ENCODE measurements around the gene HK1. TPM values are rescaled to one million over a fixed set of nuclear protein-coding genes. Genes with fewer than 3 reads are reported as not detected.
A peak's percentile ranks its signal among the peaks of the same experiment; 100 is the strongest.
"Not testable (repeated sequence)": the region's sequence is repeated elsewhere in the genome, so short reads cannot be mapped to it uniquely, and the experiment has no call there.

The HK1 gene
- total and polyA plus RNA-seq, 2 donors: 37.5 to 130 TPM

DNA sequence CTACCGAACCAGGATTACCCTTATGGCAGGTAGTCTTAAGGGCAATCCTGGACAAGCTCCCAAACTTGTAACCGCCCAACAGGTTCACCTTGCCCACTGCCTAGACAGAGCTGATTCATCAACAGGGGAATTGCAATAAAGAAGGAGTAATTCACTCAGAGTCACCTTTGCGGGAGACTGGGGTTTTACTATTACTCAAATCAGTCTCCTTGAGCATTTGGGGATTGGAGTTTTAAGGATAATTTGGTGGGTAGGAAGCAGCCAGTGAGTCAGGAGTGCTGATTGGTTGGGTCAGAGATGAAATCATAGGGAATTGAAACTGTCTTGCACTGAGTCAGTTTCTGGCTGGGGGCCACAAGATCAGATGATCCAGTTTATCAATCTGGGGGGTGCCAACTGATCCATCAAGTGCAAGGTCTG, 25.3 kb downstream of the HK1 start:
- DNase-seq (ENCODE audit: extremely low spot score): no peak
- H3K36me3 ChIP-seq (ENCODE audit: insufficient read depth): no peaks in the 10 kb centered on the region
- H3K27ac ChIP-seq (ENCODE audit: low read depth): no peak overlapping the region
- no peaks in the 10 kb centered on the region for H3K4me1 ChIP-seq (ENCODE audit: insufficient read depth)
- no peak overlapping the region for H3K4me3 ChIP-seq (ENCODE audit: low read depth, low read length)
- WGBS: 95% methylated on average over 3 of the region's 3 CpGs

- DNase-seq (ENCODE audit: extremely low spot score): no peak
- Histone ChIP-seq H3K4me3 (ENCODE audit: low read depth, low read length) (no peak overlapping the region), H3K36me3 (ENCODE audit: insufficient read depth) (no peaks in the 10 kb centered on the region), H3K27ac (ENCODE audit: low read depth) (no peak overlapping the region), H3K4me1 (ENCODE audit: insufficient read depth) (no peaks in the 10 kb centered on the region)
- 98% methylated on average over 2 of the region's 2 CpGs for WGBS
These were observed 28.1 kb downstream of the HK1 start for GRCh38 chr10:69306421-69306820.

DNA sequence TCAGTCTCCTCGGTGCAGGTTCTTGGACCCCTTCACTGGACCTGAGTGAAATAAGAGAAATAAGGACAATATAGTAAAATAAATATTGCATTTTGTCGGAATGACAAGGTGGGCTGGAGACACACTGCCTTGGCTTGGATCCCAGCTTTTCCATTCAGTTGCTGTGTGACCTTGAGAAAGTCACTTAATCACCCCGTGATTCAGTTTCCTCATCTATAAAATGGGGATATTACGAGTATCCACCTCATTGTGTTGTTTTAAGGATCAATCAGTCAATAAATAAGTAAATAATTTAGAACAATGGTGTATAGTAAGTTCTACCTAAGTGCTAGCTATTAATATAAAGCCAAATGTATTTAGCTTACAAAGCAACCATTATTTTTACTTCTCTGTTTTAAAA, 29.1 kb downstream of the HK1 start:
- 87% methylated on average over 4 of the region's 4 CpGs for WGBS

GRCh38 chr10:69308304-69308703, 30.0 kb downstream of the HK1 start:
- DNase-seq (ENCODE audit: extremely low spot score); H3K4me3 ChIP-seq (ENCODE audit: low read depth, low read length); H3K27ac ChIP-seq (ENCODE audit: low read depth); H3K4me1 ChIP-seq (ENCODE audit: insufficient read depth); H3K36me3 ChIP-seq (ENCODE audit: insufficient read depth): not testable (repeated sequence)
- WGBS: 94% methylated on average over 10 of the region's 10 CpGs

More for the DNA sequence above, 29.1 kb downstream of the HK1 start:
- Histone ChIP-seq H3K27ac (ENCODE audit: low read depth) (no peak overlapping the region), H3K4me3 (ENCODE audit: low read depth, low read length) (no peak overlapping the region), H3K36me3 (ENCODE audit: insufficient read depth) (no peaks in the 10 kb centered on the region), H3K4me1 (ENCODE audit: insufficient read depth) (no peaks in the 10 kb centered on the region)
- DNase-seq (ENCODE audit: extremely low spot score): no peak

- Histone ChIP-seq H3K4me1 (ENCODE audit: insufficient read depth) (no peaks in the 10 kb centered on the region), H3K36me3 (ENCODE audit: insufficient read depth) (no peaks in the 10 kb centered on the region), H3K4me3 (ENCODE audit: low read depth, low read length) (no peak overlapping the region), H3K27ac (ENCODE audit: low read depth) (no peak overlapping the region)
- DNase-seq (ENCODE audit: extremely low spot score): no peak
- 36% methylated on average over 4 of the region's 4 CpGs for WGBS
These were observed 33.0 kb downstream of the HK1 start for GRCh38 chr10:69311309-69311708.

DNA sequence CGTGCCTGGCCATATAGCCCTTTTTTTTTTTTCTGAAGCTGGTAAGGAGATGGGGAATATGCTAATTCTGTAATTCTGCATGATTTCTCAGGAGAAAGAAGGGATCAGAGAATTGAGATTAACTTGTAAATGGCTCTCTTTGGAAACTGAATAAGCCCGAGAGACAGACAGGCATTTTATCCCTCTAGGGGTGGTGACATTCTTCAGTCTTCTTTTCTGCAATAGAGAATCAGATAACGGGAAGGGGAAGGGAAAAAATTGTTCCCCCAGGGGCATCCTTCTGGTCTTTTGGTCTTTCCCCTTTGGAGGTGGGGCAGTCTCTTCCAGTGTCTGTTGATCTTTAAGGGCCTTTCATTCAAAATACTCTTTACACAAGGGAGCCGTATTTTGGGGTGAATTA, 34.2 kb downstream of the HK1 start:
- Histone ChIP-seq H3K36me3 (ENCODE audit: insufficient read depth) (no peaks in the 10 kb centered on the region), H3K4me3 (ENCODE audit: low read depth, low read length) (no peak overlapping the region), H3K27ac (ENCODE audit: low read depth) (no peak overlapping the region), H3K4me1 (ENCODE audit: insufficient read depth) (no peaks in the 10 kb centered on the region)
- no peak for DNase-seq (ENCODE audit: extremely low spot score)
- 81% methylated on average over 4 of the region's 4 CpGs for WGBS

DNA sequence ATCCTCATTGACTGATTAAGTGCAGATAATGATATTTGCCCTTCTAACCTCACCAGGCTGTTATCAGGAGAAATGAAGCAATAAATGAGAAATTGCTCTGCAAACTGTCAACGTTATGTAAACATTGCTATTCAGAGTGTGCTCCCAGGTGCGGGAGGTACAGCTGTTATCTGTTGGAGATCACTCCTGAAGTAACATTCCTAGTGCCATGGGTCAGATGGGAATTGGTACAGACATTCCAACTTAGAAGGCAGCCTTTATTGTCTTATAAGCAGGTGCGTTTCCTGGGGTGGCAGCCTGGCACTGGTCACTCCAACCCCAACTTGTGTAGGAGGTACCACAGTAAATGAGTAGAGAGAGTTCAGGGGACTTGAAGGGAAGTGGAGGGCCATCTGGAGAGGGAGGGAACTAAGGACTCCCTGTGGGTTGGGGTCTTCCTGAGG, 36.8 kb downstream of the HK1 start:
- no peak for DNase-seq (ENCODE audit: extremely low spot score)
- 78% methylated on average over 3 of the region's 3 CpGs for WGBS
- no peak overlapping the region for H3K27ac ChIP-seq (ENCODE audit: low read depth)
- H3K4me1 ChIP-seq (ENCODE audit: insufficient read depth): no peaks in the 10 kb centered on the region
- H3K36me3 ChIP-seq (ENCODE audit: insufficient read depth): no peaks in the 10 kb centered on the region
- H3K4me3 ChIP-seq (ENCODE audit: low read depth, low read length): no peak overlapping the region

- WGBS: 82% methylated on average over 6 of the region's 6 CpGs
- Histone ChIP-seq H3K4me3 (ENCODE audit: low read depth, low read length) (no peak overlapping the region), H3K27ac (ENCODE audit: low read depth) (no peak overlapping the region), H3K36me3 (ENCODE audit: insufficient read depth) (no peaks in the 10 kb centered on the region), H3K4me1 (ENCODE audit: insufficient read depth) (no peaks in the 10 kb centered on the region)
- no peak for DNase-seq (ENCODE audit: extremely low spot score)
These were observed 37.5 kb downstream of the HK1 start for GRCh38 chr10:69315610-69316312.

DNA sequence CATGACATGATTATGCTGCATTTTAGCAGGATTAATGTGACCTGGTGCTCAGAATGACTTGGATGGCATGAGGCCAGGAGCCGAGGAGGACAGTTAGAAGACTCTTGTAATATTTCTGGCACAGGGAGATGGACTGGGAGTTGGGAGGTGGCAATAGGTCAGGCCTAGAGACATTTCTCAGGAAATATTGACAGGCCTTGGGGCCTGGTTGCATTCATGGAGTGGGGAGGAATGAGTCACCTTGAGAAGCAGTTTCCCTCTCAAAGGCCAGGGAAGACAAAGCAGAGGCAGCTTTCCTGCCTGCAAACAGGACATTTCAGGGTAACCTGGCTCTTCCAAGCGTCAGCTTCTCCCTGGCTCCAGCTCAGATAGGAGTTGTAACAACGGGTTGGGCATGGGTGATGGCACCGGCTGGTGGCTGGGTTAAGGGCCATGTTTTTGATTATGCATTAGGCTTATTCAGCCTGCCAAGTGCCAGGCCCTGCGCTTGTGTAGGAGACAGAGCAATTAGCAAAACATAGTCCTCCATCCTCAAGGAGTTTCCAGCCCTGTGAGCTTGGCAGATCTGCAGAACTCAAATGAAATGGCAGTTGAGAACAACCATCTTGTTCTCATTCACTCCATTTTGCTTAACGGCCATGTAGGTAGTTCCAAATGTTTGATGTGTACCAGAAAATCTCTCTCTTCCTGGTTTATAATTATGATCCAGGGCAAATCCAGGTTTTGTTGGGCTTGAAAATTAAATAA, 38.2 kb downstream of the HK1 start:
- Histone ChIP-seq H3K4me1 (ENCODE audit: insufficient read depth) (no peaks in the 10 kb centered on the region), H3K4me3 (ENCODE audit: low read depth, low read length) (no peak overlapping the region), H3K27ac (ENCODE audit: low read depth) (no peak overlapping the region), H3K36me3 (ENCODE audit: insufficient read depth) (no peaks in the 10 kb centered on the region)
- DNase-seq (ENCODE audit: extremely low spot score): no peak
- WGBS: 77% methylated on average over 6 of the region's 6 CpGs

- no peaks in the 10 kb centered on the region for H3K4me1 ChIP-seq (ENCODE audit: insufficient read depth)
- no peak for DNase-seq (ENCODE audit: extremely low spot score)
- H3K27ac ChIP-seq (ENCODE audit: low read depth): peak overlapping the region; percentile 34
- no peak overlapping the region for H3K4me3 ChIP-seq (ENCODE audit: low read depth, low read length)
- 91% methylated on average over 3 of the region's 3 CpGs for WGBS
- no peaks in the 10 kb centered on the region for H3K36me3 ChIP-seq (ENCODE audit: insufficient read depth)
These were observed 38.9 kb downstream of the HK1 start for GRCh38 chr10:69317175-69317604.

DNA sequence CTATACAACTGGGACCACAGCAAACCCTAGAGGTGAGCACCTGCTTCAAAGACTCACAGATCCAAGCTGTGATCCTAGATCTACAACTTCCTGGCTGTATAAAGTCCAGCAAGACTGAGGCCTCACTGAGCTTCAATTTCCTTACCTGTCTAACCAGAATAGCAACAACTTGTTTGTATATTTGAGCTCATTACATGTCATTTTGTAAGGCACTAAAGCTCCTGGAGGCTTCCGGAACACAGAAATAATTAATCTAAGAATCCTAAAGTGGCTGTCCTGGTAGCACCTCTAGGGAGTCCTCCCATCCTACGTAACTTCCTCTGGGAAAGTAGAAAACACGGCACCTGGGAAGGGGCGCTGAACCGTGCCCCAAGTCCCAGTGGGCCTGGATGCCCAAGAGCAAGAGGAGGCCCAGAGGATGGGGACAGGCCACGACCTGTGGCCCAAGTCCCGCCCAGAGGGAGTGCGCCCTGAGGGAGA, 39.4 kb downstream of the HK1 start:
- WGBS: 68% methylated on average over 8 of the region's 8 CpGs
- no peaks in the 10 kb centered on the region for H3K4me1 ChIP-seq (ENCODE audit: insufficient read depth)
- DNase-seq (ENCODE audit: extremely low spot score): no peak
- H3K4me3 ChIP-seq (ENCODE audit: low read depth, low read length): peak overlapping the region; percentile 78
- peak overlapping the region; percentile 96 for H3K27ac ChIP-seq (ENCODE audit: low read depth)
- H3K36me3 ChIP-seq (ENCODE audit: insufficient read depth): no peaks in the 10 kb centered on the region

DNA sequence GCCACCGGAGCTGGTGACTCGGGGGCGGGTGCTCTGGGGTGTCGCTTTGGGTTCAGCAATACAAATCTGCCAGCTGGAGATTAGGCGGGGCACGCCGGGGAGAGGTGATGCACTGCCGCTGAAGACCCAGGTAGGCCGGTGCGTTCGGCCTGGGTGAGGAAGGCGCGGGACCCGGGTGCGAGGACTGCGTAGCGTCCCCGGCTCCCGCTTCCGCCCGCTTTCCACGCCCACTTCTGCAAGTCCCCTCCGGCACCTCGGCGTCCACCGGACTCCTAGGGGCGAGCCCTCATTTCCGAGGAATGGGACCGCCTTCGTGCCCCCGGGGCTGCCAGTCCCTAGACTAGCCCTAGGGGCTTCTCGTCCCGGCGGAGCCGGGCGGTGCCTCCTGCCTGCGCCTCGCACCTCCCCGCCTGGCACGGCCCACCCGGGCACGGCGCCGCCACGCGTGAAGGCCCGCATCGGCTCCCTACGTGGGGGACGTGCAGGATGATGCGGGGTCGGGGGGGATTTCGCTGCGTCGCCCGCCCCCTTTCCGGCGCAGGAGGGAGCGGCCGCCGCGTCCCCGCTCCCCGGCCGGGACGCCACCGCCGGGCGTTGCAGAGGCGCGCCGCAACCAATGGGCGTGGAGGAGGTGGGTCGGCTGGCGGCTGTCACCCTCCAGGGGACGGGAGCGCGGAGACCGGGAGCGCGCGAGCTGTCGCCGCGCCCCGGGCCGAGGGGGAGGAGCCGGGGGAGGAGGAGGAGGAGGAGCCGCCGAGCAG, 40.0 kb downstream of the HK1 start:
- Histone ChIP-seq H3K4me3 (ENCODE audit: low read depth, low read length) (peak overlapping the region; percentile 78), H3K36me3 (ENCODE audit: insufficient read depth) (no peaks in the 10 kb centered on the region), H3K4me1 (ENCODE audit: insufficient read depth) (no peaks in the 10 kb centered on the region), H3K27ac (ENCODE audit: low read depth) (peak overlapping the region; percentile 96)
- WGBS: 1% methylated on average over 90 of the region's 90 CpGs
- peak; percentile 67 for DNase-seq (ENCODE audit: extremely low spot score)

- peak overlapping the region; percentile 78 for H3K4me3 ChIP-seq (ENCODE audit: low read depth, low read length)
- under 1% methylated on average over 73 of the region's 73 CpGs for WGBS
- no peak for DNase-seq (ENCODE audit: extremely low spot score)
- H3K27ac ChIP-seq (ENCODE audit: low read depth): peak overlapping the region; percentile 88
- H3K4me1 ChIP-seq (ENCODE audit: insufficient read depth): no peaks in the 10 kb centered on the region
- no peaks in the 10 kb centered on the region for H3K36me3 ChIP-seq (ENCODE audit: insufficient read depth)
These were observed 40.8 kb downstream of the HK1 start for GRCh38 chr10:69318867-69319727.

Measured in urinary bladder (tissue), 4 donors.